ENCODE results near the gene UNC79.

The UNC79 gene

DNA sequence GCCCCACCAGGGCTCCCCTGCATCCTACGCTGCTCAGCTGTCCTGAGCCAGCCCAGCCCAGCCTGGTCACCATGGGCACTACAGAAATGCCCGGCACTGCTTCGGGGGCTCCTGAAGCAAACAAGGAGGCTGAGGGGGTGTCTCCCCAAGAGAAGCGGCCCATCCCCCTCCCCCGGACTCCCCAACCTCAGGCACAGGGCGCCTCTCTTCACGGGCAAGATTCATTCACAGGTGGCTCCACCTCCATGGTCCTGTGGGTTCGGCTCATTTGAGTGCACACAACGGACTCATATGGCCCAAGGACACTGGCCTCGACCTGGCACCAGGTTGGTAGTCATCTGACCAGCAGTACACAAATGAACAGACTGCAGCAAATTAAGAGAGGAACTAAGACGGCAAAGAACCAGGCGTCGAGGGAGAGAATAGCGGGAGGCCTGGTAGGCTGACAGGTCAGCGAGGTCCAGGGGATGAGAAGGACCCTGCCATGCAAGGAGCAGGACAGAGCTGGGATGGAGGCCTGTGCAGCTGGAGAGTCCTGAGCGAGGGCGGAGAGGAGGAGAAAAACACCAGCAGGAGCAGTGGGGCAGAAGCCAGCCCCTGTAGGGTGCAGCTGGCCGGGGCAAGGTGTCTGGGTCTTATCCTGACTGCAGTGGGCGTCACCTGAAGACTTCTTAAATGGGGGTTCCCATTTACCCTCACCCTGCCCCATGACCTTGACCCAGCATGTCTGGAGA, 297.3 kb downstream of the UNC79 start:
- Histone ChIP-seq H3K4me1 (ENCODE audit: control insufficient read depth, insufficient read depth, low read length) (no peaks in the 10 kb centered on the region), H3K4me3 (ENCODE audit: low read depth, low read length) (no peak overlapping the region), H3K27ac (ENCODE audit: extremely low read depth, low read depth, low read length) (no peak overlapping the region), H3K9me3 (ENCODE audit: control insufficient read depth, insufficient read depth, low read depth, low read length) (no peaks in the 10 kb centered on the region), H3K36me3 (ENCODE audit: control insufficient read depth in 2 of 2, insufficient read depth in 1 of 2, low read length in 2 of 2) (no peaks in the 10 kb centered on the region)
- ChIA-PET CTCF (no interaction called here), POLR2A (no interaction called here)
- no peak for TF ChIP-seq ZBTB17 (tag by site-specific recombination; IDR thresholded peaks at IDR 0.05)
- TF ChIP-seq ZNF658 (tag by site-specific recombination; IDR thresholded peaks at IDR 0.05), result no peak
- no peak for TF ChIP-seq PRDM10 (tag by site-specific recombination; IDR thresholded peaks at IDR 0.05)
- no peak for TF ChIP-seq ZNF324 (tag by site-specific recombination; IDR thresholded peaks at IDR 0.05)
- no peak for TF ChIP-seq ZNF549 (tag by site-specific recombination; IDR thresholded peaks at IDR 0.05)
- no peak for TF ChIP-seq ZNF132 (tag by site-specific recombination; IDR thresholded peaks at IDR 0.05; ENCODE audit: borderline replicate concordance)
- TF ChIP-seq ZNF600 (tag by site-specific recombination; IDR thresholded peaks at IDR 0.05), result no peak
- TF ChIP-seq ZNF266 (tag by site-specific recombination; IDR thresholded peaks at IDR 0.05; ENCODE audit: low read depth), result no peak
- TF ChIP-seq SALL2 (tag by site-specific recombination; IDR thresholded peaks at IDR 0.05; ENCODE audit: borderline replicate concordance), result no peak
- TF ChIP-seq KLF1 (tag by site-specific recombination; IDR thresholded peaks at IDR 0.05), result no peak
- no peak for TF ChIP-seq ZBTB49 (tag by site-specific recombination; IDR thresholded peaks at IDR 0.05; ENCODE audit: low read depth)

DNA sequence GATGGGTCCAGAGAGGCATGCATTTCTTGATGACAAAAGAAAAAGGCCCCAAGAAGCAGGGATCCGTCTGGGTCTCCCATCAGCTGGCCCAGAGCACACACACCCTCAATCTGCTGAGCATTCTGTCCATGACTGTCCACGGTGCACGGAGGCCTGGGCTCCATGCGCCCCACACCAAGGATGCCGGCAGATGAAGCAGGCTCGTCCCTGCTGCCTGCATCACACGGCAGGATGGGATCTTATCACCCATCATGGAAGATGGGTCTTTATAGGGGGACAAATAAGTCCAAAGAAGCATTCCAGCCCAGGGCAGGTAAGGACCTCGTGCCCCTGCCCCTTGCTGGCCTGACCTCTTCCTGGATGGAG, 297.9 kb downstream of the UNC79 start:
- no peaks in the 10 kb centered on the region for H3K9me3 ChIP-seq (ENCODE audit: control insufficient read depth, insufficient read depth, low read depth, low read length)
- H3K4me1 ChIP-seq (ENCODE audit: control insufficient read depth, insufficient read depth, low read length), result no peaks in the 10 kb centered on the region
- no peak overlapping the region for H3K4me3 ChIP-seq (ENCODE audit: low read depth, low read length)
- H3K27ac ChIP-seq (ENCODE audit: extremely low read depth, low read depth, low read length), result no peak overlapping the region
- no peaks in the 10 kb centered on the region for H3K36me3 ChIP-seq (ENCODE audit: control insufficient read depth in 2 of 2, insufficient read depth in 1 of 2, low read length in 2 of 2)
- POLR2A ChIA-PET, result no interaction called here
- CTCF ChIA-PET, result no interaction called here
- TF ChIP-seq ZNF560 (tag by site-specific recombination; IDR thresholded peaks at IDR 0.05; ENCODE audit: borderline replicate concordance) (no peak), ZNF248 (tag by site-specific recombination; IDR thresholded peaks at IDR 0.05) (no peak), HOXA7 (CRISPR knock-in tag; IDR thresholded peaks at IDR 0.05; ENCODE audit: borderline replicate concordance) (no peak), ZNF114 (tag by site-specific recombination; IDR thresholded peaks at IDR 0.05) (no peak), BCL11B (tag by site-specific recombination; IDR thresholded peaks at IDR 0.05; ENCODE audit: low read depth) (no peak), TRIM28 (IDR thresholded peaks at IDR 0.05; ENCODE audit: borderline replicate concordance, low read length) (no peak), GLI2 (tag by site-specific recombination; IDR thresholded peaks at IDR 0.05; ENCODE audit: borderline replicate concordance, low read depth) (no peak), ZNF501 (tag by site-specific recombination; IDR thresholded peaks at IDR 0.05) (no peak), ZNF530 (tag by site-specific recombination; IDR thresholded peaks at IDR 0.05; ENCODE audit: low read depth) (no peak), HOXD13 (CRISPR knock-in tag; IDR thresholded peaks at IDR 0.05; ENCODE audit: borderline replicate concordance) (no peak), ZNF155 (tag by site-specific recombination; IDR thresholded peaks at IDR 0.05) (no peak), ZNF10 (tag by site-specific recombination; IDR thresholded peaks at IDR 0.05) (no peak), YY2 (tag by site-specific recombination; IDR thresholded peaks at IDR 0.05) (no peak), ZNF394 (tag by site-specific recombination; IDR thresholded peaks at IDR 0.05; ENCODE audit: borderline replicate concordance) (no peak), WT1 (tag by site-specific recombination; IDR thresholded peaks at IDR 0.05) (no peak), ZXDB (tag by site-specific recombination; IDR thresholded peaks at IDR 0.05) (no peak), ZNF549 (tag by site-specific recombination; IDR thresholded peaks at IDR 0.05) (no peak)
- TF ChIP-seq, protein P1, sequence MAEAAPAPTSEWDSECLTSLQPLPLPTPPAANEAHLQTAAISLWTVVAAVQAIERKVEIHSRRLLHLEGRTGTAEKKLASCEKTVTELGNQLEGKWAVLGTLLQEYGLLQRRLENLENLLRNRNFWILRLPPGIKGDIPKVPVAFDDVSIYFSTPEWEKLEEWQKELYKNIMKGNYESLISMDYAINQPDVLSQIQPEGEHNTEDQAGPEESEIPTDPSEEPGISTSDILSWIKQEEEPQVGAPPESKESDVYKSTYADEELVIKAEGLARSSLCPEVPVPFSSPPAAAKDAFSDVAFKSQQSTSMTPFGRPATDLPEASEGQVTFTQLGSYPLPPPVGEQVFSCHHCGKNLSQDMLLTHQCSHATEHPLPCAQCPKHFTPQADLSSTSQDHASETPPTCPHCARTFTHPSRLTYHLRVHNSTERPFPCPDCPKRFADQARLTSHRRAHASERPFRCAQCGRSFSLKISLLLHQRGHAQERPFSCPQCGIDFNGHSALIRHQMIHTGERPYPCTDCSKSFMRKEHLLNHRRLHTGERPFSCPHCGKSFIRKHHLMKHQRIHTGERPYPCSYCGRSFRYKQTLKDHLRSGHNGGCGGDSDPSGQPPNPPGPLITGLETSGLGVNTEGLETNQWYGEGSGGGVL (tag by site-specific recombination; IDR thresholded peaks at IDR 0.05), result no peak

Data from HEK293 (cell line).